ENCODE data around the gene RPA3. TPM values are rescaled to one million over a fixed set of nuclear protein-coding genes. Genes with fewer than 3 reads are reported as not detected.

The RPA3 gene
- total and polyA plus RNA-seq, 4 donors = 22.6 to 40.9 (median 25.8) TPM

DNA sequence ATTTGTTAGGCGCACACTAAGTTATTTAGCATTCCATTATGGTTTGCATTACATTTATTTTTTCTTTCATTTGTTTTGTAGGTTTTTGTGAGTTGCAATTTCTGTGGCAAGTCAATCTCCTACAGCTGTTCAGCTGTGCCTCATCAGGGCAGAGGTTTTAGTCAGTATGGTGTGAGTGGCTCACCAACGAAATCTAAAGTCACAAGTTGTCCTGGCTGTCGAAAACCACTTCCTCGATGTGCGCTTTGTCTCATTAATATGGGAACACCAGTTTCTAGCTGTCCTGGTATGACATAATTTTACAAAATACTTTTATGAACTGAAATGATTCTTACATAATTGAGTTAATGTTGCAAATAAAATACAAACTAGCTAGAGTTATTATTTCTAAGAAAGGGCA lies 122.2 kb downstream of the RPA3 start:
- peaks cover 5 to 16% (median 8%) of the 10 kb centered on the region in 4 donors for H3K36me3 ChIP-seq (ENCODE audit: control insufficient read depth in 4 of 4, insufficient read depth in 4 of 4, low read length in 4 of 4)
- no peak for ATAC-seq (ENCODE audit: insufficient read depth, low FRiP score)

GRCh38 chr7:7595451-7595850 lies 123.0 kb downstream of the RPA3 start:
- H3K27me3 ChIP-seq (ENCODE audit: control insufficient read depth in 3 of 3, insufficient read depth in 3 of 3, low read length in 2 of 3) = no peaks in the 10 kb centered on the region
- peaks cover 5 to 14% (median 8%) of the 10 kb centered on the region in 4 donors for H3K36me3 ChIP-seq (ENCODE audit: control insufficient read depth in 4 of 4, insufficient read depth in 4 of 4, low read length in 4 of 4)
- H3K27ac ChIP-seq (ENCODE audit: low read depth in 1 of 2, low read length in 1 of 2) = no peak overlapping the region
- ATAC-seq (ENCODE audit: insufficient read depth, low FRiP score) (no peak), DNase-seq (peak in 2 of 3 donors; percentile 47 to 56)
- 93 to 97% methylated on average over 1 of the region's 1 CpG for WGBS, 2 donors
- H3K9me3 ChIP-seq (ENCODE audit: control insufficient read depth in 4 of 4, insufficient read depth in 3 of 4, low read length in 3 of 4) = no peaks in the 10 kb centered on the region
- H3K4me3 ChIP-seq = no peak overlapping the region
- TF ChIP-seq, protein P1, sequence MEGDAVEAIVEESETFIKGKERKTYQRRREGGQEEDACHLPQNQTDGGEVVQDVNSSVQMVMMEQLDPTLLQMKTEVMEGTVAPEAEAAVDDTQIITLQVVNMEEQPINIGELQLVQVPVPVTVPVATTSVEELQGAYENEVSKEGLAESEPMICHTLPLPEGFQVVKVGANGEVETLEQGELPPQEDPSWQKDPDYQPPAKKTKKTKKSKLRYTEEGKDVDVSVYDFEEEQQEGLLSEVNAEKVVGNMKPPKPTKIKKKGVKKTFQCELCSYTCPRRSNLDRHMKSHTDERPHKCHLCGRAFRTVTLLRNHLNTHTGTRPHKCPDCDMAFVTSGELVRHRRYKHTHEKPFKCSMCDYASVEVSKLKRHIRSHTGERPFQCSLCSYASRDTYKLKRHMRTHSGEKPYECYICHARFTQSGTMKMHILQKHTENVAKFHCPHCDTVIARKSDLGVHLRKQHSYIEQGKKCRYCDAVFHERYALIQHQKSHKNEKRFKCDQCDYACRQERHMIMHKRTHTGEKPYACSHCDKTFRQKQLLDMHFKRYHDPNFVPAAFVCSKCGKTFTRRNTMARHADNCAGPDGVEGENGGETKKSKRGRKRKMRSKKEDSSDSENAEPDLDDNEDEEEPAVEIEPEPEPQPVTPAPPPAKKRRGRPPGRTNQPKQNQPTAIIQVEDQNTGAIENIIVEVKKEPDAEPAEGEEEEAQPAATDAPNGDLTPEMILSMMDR (IDR thresholded peaks at IDR 0.05; ENCODE audit: control extremely low read depth, extremely low read depth) = peak; percentile 15
- H3K4me1 ChIP-seq (ENCODE audit: control insufficient read depth in 5 of 5, insufficient read depth in 5 of 5, low read length in 5 of 5) = no peaks in the 10 kb centered on the region
- no peak overlapping the region for H3K9ac ChIP-seq (ENCODE audit: insufficient read depth in 1 of 2, low read length in 2 of 2)

More for the DNA sequence above, 122.2 kb downstream of the RPA3 start:
- no peak for DNase-seq
- H3K4me1 ChIP-seq (ENCODE audit: control insufficient read depth in 5 of 5, insufficient read depth in 5 of 5, low read length in 5 of 5) = no peaks in the 10 kb centered on the region
- H3K27ac ChIP-seq (ENCODE audit: low read depth in 1 of 2, low read length in 1 of 2) = no peak overlapping the region
- no peaks in the 10 kb centered on the region for H3K27me3 ChIP-seq (ENCODE audit: control insufficient read depth in 3 of 3, insufficient read depth in 3 of 3, low read length in 2 of 3)
- H3K9ac ChIP-seq (ENCODE audit: insufficient read depth in 1 of 2, low read length in 2 of 2) = no peak overlapping the region
- TF ChIP-seq, protein P1 (IDR thresholded peaks at IDR 0.05; ENCODE audit: control extremely low read depth, extremely low read depth) = no peak
- WGBS, 2 donors = 48 to 72% methylated on average over 5 of the region's 5 CpGs
- H3K4me3 ChIP-seq = no peak overlapping the region
- H3K9me3 ChIP-seq (ENCODE audit: control insufficient read depth in 4 of 4, insufficient read depth in 3 of 4, low read length in 3 of 4) = no peaks in the 10 kb centered on the region

Other genes starting within 250 kb of the RPA3 start
- gene COL28A1, start 182.7 kb downstream of the RPA3 start, total RNA-seq = 10 to 100 TPM in 1 of 2 donors, 1 to 10 TPM in 1; 4.2 to 10.2 TPM
- 1 to 10 TPM; 1.3 to 2.2 TPM for gene COL28A1, start 182.7 kb downstream of the RPA3 start, polyA plus RNA-seq
- 10 to 100 TPM; 29.5 to 45.6 TPM for gene MIOS, start 151.7 kb downstream of the RPA3 start, total RNA-seq
- gene MIOS, start 151.7 kb downstream of the RPA3 start, polyA plus RNA-seq = 10 to 100 TPM in 1 of 2 donors, 1 to 10 TPM in 1; 8.7 to 18.5 TPM
- 10 to 100 TPM; 14.5 to 19.2 TPM for gene UMAD1, start 77.9 kb downstream of the RPA3 start, total RNA-seq
- 1 to 10 TPM; 7.7 to 9.9 TPM for gene UMAD1, start 77.9 kb downstream of the RPA3 start, polyA plus RNA-seq